GM13977 (cell line): ENCODE measurements around the gene POU2F2.

Source experiments
- DNase-seq: peaks from one replicate; pipeline ENCODE4 v3.0.0; 2012; ENCODE audit warnings: low spot score
- in situ Hi-C: fragments of 300-500 bp; cut with MboI; formaldehyde crosslinking; loops from one replicate; pipeline ENCODE4 v1.12.0; 2022; ENCODE audit warnings: low sequenced_read_pairs, low pct_unique_long_range_greater_than_20kb, mixed read lengths, inconsistent platforms; ENCODE audit not compliant: unreplicated experiment
- TF ChIP-seq, protein P1 (sequence below): IDR thresholded peaks from 2 replicates; pipeline ENCODE4 v1.5.1; 2012; ENCODE audit warnings: mild to moderate bottlenecking, control low read depth; ENCODE audit not compliant: insufficient read depth; ENCODE audit errors: extremely low read depth, missing control alignments

POU2F2 gene

GRCh38 chr19:42150911-42151361 lies 18.7 kb upstream of the POU2F2 start:
- TF ChIP-seq, protein P1, sequence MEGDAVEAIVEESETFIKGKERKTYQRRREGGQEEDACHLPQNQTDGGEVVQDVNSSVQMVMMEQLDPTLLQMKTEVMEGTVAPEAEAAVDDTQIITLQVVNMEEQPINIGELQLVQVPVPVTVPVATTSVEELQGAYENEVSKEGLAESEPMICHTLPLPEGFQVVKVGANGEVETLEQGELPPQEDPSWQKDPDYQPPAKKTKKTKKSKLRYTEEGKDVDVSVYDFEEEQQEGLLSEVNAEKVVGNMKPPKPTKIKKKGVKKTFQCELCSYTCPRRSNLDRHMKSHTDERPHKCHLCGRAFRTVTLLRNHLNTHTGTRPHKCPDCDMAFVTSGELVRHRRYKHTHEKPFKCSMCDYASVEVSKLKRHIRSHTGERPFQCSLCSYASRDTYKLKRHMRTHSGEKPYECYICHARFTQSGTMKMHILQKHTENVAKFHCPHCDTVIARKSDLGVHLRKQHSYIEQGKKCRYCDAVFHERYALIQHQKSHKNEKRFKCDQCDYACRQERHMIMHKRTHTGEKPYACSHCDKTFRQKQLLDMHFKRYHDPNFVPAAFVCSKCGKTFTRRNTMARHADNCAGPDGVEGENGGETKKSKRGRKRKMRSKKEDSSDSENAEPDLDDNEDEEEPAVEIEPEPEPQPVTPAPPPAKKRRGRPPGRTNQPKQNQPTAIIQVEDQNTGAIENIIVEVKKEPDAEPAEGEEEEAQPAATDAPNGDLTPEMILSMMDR: no peak
- no peak for DNase-seq
- in situ Hi-C loops: no loop called here

- TF ChIP-seq, protein P1: no peak
- in situ Hi-C loops: no loop called here
These were observed 18.1 kb upstream of the POU2F2 start for GRCh38 chr19:42150364-42150763.

DNA sequence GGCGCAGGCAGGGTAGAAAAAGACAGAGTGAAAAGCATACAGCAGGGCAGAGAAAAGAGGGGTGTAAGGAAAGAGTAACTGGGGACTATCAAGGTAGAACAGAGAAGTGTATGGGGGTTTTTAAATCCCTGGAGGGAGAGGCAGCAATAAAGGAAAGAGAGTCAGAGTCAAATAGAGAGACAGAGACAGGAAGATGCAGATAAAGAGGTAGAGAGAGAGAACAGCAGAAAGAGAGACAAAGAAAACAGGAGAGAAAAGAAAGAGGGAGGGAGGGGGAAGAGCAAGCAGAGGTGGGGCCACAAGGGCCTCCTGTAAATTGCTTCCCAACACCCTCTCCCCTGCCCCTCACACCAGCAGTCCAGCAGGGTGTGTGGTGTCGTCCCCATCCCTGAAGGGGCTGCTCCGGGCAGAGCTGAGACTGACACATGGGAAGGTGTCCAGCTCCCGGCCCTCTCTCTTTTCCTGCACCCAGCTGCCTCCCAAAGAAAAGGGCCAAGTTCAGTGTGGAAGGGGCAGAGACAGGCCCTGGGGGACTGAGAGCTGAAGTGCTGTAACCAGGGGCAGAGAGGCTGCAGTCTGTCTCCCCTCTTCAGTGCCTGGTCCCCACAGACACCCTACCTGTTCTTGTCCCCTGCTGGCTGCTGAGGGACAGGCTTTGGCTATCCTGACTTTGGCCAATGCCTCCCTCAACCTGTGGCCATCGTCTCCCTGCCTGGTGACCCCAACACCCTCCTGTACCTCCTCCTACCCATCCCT lies 17.4 kb upstream of the POU2F2 start:
- TF ChIP-seq, protein P1: no peak
- DNase-seq: no peak
- in situ Hi-C loops: no loop called here

More at GRCh38 chr19:42150364-42150763, 18.1 kb upstream of the POU2F2 start:
- DNase-seq: no peak

GRCh38 chr19:42148266-42148665 lies 16.0 kb upstream of the POU2F2 start:
- TF ChIP-seq, protein P1: no peak
- in situ Hi-C loops: no loop called here

DNA sequence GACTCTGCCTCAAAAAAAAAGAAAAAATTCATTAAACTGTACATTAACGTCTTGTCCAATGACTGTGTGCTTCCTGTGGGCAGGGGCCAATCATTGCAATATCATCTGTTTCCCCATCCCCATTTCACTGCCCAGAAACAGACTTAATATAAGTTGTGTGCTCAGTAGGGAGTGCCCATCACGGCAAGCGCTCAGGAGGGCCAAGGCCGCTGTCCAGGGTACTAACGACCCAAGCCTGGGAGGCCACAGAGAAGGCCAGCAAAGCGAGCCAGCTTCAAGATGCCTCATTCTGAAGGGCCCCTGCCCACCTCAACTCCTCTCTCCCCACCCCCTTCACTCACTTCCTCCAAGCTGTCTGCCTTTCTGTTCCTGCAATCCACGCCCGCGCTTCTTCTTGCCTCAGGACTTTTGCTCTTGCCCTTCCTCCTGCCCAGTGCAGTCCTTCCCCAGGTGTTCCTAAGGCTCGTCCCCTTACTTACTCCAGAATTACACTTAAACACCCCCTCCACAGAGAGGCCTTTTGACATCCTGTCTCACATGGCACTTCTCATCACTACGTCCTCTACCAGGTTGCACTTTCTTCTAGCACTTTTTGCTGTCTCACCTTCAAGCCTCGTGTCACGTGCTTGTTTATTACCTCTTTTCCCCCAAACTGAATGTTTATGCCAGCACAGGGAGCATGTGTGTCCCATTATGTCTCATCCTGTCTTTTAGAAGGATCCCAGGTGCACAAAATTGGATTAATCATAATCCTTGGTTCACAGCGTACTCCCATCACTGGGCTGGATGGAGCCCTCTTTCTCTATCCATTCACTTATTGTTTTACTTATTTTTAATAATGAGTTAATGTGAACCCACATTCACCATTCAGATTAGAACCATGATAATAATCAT lies 11.3 kb upstream of the POU2F2 start:
- in situ Hi-C loops: no loop called here
- TF ChIP-seq, protein P1: no peak
- DNase-seq: no peak

More at GRCh38 chr19:42148266-42148665, 16.0 kb upstream of the POU2F2 start:
- DNase-seq: no peak

GRCh38 chr19:42140125-42140754 lies 8.0 kb upstream of the POU2F2 start:
- in situ Hi-C loops: no loop called here
- DNase-seq: no peak
- TF ChIP-seq, protein P1: no peak
